ENCODE results near the gene SMYD3.

- TF ChIP-seq, protein P1, sequence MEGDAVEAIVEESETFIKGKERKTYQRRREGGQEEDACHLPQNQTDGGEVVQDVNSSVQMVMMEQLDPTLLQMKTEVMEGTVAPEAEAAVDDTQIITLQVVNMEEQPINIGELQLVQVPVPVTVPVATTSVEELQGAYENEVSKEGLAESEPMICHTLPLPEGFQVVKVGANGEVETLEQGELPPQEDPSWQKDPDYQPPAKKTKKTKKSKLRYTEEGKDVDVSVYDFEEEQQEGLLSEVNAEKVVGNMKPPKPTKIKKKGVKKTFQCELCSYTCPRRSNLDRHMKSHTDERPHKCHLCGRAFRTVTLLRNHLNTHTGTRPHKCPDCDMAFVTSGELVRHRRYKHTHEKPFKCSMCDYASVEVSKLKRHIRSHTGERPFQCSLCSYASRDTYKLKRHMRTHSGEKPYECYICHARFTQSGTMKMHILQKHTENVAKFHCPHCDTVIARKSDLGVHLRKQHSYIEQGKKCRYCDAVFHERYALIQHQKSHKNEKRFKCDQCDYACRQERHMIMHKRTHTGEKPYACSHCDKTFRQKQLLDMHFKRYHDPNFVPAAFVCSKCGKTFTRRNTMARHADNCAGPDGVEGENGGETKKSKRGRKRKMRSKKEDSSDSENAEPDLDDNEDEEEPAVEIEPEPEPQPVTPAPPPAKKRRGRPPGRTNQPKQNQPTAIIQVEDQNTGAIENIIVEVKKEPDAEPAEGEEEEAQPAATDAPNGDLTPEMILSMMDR (conservative IDR thresholded peaks at IDR 0.05; ENCODE audit: low read depth, low read length): no peak
- TF ChIP-seq RAD21 (IDR thresholded peaks at IDR 0.05; ENCODE audit: low read length) (no peak), POLR2A (IDR thresholded peaks at IDR 0.05; ENCODE audit: low read depth, low read length) (no peak), SMC3 (IDR thresholded peaks at IDR 0.05; ENCODE audit: low read depth, low read length) (no peak), MAFK (IDR thresholded peaks at IDR 0.05; ENCODE audit: low read depth, low read length) (no peak), USF2 (IDR thresholded peaks at IDR 0.05; ENCODE audit: low read depth, low read length) (no peak), RCOR1 (IDR thresholded peaks at IDR 0.05; ENCODE audit: insufficient replicate concordance, low read length) (no peak)
- TF ChIP-seq, protein P2, sequence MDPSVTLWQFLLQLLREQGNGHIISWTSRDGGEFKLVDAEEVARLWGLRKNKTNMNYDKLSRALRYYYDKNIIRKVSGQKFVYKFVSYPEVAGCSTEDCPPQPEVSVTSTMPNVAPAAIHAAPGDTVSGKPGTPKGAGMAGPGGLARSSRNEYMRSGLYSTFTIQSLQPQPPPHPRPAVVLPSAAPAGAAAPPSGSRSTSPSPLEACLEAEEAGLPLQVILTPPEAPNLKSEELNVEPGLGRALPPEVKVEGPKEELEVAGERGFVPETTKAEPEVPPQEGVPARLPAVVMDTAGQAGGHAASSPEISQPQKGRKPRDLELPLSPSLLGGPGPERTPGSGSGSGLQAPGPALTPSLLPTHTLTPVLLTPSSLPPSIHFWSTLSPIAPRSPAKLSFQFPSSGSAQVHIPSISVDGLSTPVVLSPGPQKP (IDR thresholded peaks at IDR 0.05; ENCODE audit: borderline replicate concordance, low read depth, low read length): no peak
These were observed 306.9 kb downstream of the SMYD3 start for GRCh38 chr1:246200225-246200624.
